Measurements from ENCODE around the gene VCL. TPM values are rescaled to one million over a fixed set of nuclear protein-coding genes. Genes with fewer than 3 reads are reported as not detected.
A peak's percentile ranks its signal among the peaks of the same experiment; 100 is the strongest.

Gene VCL
- 100 to 1,000 TPM; 109 to 214 TPM for total RNA-seq
- polyA plus RNA-seq (2013, experiment 1 of 2), result 102 TPM
- polyA plus RNA-seq (2013, experiment 2 of 2), result 96.2 TPM
- long read RNA-seq, experiment 1, full-length matches to known transcripts, result 16 of 77 reads
- long read RNA-seq, experiment 1, partial matches to known transcripts, result 28 of 77 reads
- long read RNA-seq, experiment 1, other reads (novel, unspliced or antisense), result 33 of 77 reads
- long read RNA-seq, experiment 2, full-length matches to known transcripts, result 186 of 286 reads
- long read RNA-seq, experiment 2, partial matches to known transcripts, result 80 of 286 reads
- long read RNA-seq, experiment 2, other reads (novel, unspliced or antisense), result 20 of 286 reads
- long read RNA-seq, experiment 3, full-length matches to known transcripts, result 405 of 525 reads
- long read RNA-seq, experiment 3, partial matches to known transcripts, result 65 of 525 reads
- long read RNA-seq, experiment 3, other reads (novel, unspliced or antisense), result 55 of 525 reads
- long read RNA-seq, experiment 4, partial matches to known transcripts, result 19 of 19 reads
- long read RNA-seq, experiment 4, other reads (novel, unspliced or antisense), result 0 of 19 reads

DNA sequence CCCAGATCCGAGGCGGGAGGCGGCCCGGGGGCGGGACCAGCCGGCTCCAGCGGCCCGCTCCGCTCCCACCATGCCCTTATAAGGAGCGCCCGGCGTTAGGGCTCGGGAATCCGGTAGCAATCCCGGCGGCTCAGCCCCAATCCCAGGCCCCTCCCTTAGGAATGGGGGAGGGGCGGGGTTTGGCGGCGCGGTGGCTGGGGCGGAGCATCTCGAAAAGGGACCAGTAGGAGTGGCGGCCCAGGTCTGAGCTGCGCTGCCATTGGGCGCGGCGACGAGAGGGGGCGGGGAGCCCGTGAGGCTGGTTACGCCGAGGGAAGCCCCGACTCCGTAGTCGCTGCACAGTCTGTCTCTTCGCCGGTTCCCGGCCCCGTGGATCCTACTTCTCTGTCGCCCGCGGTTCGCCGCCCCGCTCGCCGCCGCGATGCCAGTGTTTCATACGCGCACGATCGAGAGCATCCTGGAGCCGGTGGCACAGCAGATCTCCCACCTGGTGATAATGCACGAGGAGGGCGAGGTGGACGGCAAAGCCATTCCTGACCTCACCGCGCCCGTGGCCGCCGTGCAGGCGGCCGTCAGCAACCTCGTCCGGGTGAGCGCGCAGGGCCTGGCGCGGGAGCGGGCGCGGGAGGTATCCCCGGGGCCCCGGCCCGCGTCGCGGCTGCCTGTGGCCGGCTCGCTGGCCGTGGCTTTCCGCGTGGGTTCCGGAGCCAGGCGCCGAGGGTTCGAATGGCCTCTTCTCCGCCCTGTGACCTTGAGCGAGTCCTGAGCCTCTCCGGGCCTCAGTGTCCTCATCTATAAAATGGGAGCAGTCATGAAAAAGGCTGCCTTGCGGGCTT is at the start of gene VCL:
TSS of gene VCL (plus strand) at position 330 of the 836 bp plus-strand sequence. CDS start at position 422, 92 bp downstream.
- peaks cover 4% of the 10 kb centered on the region for H3K9me3 Mint-ChIP-seq
- peak; percentile 100 for DNase-seq
- H3K4me1 ChIP-seq (ENCODE audit: control insufficient read depth, insufficient read depth, low read length), result peaks cover 3% of the 10 kb centered on the region
- peak within 1 kb of the TSS; percentile 95 for H3K27ac ChIP-seq (ENCODE audit: low read depth, low read length)
- no peaks in the 10 kb centered on the region for H3K27me3 ChIP-seq (ENCODE audit: control insufficient read depth, insufficient read depth, low read length, poor library complexity, severe bottlenecking)
- TF ChIP-seq, protein P1, sequence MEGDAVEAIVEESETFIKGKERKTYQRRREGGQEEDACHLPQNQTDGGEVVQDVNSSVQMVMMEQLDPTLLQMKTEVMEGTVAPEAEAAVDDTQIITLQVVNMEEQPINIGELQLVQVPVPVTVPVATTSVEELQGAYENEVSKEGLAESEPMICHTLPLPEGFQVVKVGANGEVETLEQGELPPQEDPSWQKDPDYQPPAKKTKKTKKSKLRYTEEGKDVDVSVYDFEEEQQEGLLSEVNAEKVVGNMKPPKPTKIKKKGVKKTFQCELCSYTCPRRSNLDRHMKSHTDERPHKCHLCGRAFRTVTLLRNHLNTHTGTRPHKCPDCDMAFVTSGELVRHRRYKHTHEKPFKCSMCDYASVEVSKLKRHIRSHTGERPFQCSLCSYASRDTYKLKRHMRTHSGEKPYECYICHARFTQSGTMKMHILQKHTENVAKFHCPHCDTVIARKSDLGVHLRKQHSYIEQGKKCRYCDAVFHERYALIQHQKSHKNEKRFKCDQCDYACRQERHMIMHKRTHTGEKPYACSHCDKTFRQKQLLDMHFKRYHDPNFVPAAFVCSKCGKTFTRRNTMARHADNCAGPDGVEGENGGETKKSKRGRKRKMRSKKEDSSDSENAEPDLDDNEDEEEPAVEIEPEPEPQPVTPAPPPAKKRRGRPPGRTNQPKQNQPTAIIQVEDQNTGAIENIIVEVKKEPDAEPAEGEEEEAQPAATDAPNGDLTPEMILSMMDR (conservative IDR thresholded peaks at IDR 0.05), result no peak
- peak within 1 kb of the TSS; percentile 99 for H3K27ac Mint-ChIP-seq
- H3K4me1 Mint-ChIP-seq, result peaks cover 36% of the 10 kb centered on the region
- WGBS, 2 experiments (ENCODE audit: insufficient coverage in 1 of 2, insufficient read length in 1 of 2), result 0% methylated on average over 51 to 92 of the region's 92 CpGs
- H3K4me3 ChIP-seq (ENCODE audit: low read length), result peak within 1 kb of the TSS; percentile 99
- no peaks in the 10 kb centered on the region for H3K27me3 Mint-ChIP-seq (ENCODE audit: insufficient read depth)
- peak within 1 kb of the TSS; percentile 94 for H3K9ac ChIP-seq (ENCODE audit: extremely low read depth, low read length, poor library complexity, severe bottlenecking)
- H3K4me3 Mint-ChIP-seq, result peak within 1 kb of the TSS; percentile 93
- H3K9me3 ChIP-seq (ENCODE audit: control insufficient read depth, low read length), result no peaks in the 10 kb centered on the region
- H3K36me3 ChIP-seq (ENCODE audit: control insufficient read depth, insufficient read depth, low read length), result peaks cover 29% of the 10 kb centered on the region
- H3K36me3 Mint-ChIP-seq (ENCODE audit: low read depth), result peaks cover 17% of the 10 kb centered on the region

DNA sequence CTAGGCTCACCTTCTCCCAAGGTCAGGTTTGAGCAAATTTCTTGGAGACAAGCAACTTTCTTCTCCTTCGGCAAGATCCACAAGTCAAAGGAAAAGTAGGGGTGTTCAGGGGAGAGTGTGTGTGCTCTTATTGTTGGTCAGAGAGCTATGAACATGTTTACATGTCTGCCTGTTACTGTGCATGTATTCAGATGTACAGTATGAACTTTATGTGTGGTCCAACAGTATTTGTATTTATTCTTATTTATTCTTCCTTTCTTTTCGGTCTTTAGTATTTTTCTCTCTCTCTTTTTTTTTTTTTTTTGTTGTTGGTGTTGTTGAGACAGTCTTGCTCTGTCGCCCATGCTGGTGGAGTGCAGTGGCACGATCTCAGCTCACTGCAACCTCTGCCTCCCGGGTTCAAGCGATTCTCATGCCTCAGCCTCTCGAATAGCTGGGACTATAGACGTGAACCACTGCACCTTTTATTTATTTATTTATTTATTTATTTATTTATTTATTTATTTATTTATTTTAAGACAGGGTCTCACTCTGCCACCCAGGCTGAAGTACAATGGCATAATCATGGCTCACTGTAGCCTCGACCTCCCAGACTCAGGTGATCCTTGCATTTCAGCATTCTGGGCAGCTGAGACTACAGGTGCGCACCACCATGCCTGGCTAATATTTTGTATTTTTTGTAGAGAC is 48.8 kb upstream of the VCL start:
- Histone ChIP-seq H3K4me1 (ENCODE audit: control insufficient read depth, insufficient read depth, low read length) (no peaks in the 10 kb centered on the region), H3K27ac (ENCODE audit: low read depth, low read length) (no peak overlapping the region), H3K27me3 (ENCODE audit: control insufficient read depth, insufficient read depth, low read length, poor library complexity, severe bottlenecking) (no peaks in the 10 kb centered on the region), H3K4me3 (ENCODE audit: low read length) (no peak overlapping the region), H3K36me3 (ENCODE audit: control insufficient read depth, insufficient read depth, low read length) (no peaks in the 10 kb centered on the region), H3K9ac (ENCODE audit: extremely low read depth, low read length, poor library complexity, severe bottlenecking) (no peak overlapping the region), H3K9me3 (ENCODE audit: control insufficient read depth, low read length) (no peaks in the 10 kb centered on the region)
- H3K4me3 Mint-ChIP-seq, result no peak overlapping the region
- H3K27ac Mint-ChIP-seq, result no peak overlapping the region
- H3K9me3 Mint-ChIP-seq, result peaks cover 14% of the 10 kb centered on the region
- H3K4me1 Mint-ChIP-seq, result no peaks in the 10 kb centered on the region
- no peaks in the 10 kb centered on the region for H3K27me3 Mint-ChIP-seq (ENCODE audit: insufficient read depth)
- DNase-seq, result no peak
- H3K36me3 Mint-ChIP-seq (ENCODE audit: low read depth), result no peaks in the 10 kb centered on the region
- WGBS, 2 experiments (ENCODE audit: insufficient coverage in 1 of 2, insufficient read length in 1 of 2), result 90 to 95% methylated on average over 8 to 9 of the region's 10 CpGs
- TF ChIP-seq, protein P1 (conservative IDR thresholded peaks at IDR 0.05), result no peak
